ENCODE measurements around the gene SRRM3.

SRRM3 gene

GRCh38 chr7:76302347-76303201 is 100.9 kb downstream of the SRRM3 start, which contains the start of gene HSPB1:
TSS of gene HSPB1 (plus strand) at chr7:76302673. CDS start at chr7:76302713, 40 bp downstream.
- Histone ChIP-seq H3K4me2 (ENCODE audit: low read length, poor library complexity, severe bottlenecking) (peak within 1 kb of the TSS; percentile 82), H2BK5ac (ENCODE audit: low read depth, low read length, poor library complexity, severe bottlenecking) (peak within 1 kb of the TSS; percentile 35), H3K23ac (ENCODE audit: low read length in 2 of 2) (peak within 1 kb of the TSS in 1 of 2 experiments; percentile 79), H2BK15ac (ENCODE audit: low read depth, poor library complexity, severe bottlenecking) (peak within 1 kb of the TSS; percentile 86), H3K9me3 (ENCODE audit: control insufficient read depth, low read length) (no peaks in the 10 kb centered on the region), H3K4me3 (ENCODE audit: insufficient read depth in 1 of 2, low read depth in 1 of 2, low read length in 2 of 2) (peak within 1 kb of the TSS; percentile 80 to 89), H3K79me1 (replicated peaks; ENCODE audit: low read length, poor library complexity, severe bottlenecking) (no peaks in the 10 kb centered on the region), H3K4ac (ENCODE audit: low read depth in 1 of 2, low read length in 2 of 2) (peak within 1 kb of the TSS; percentile 85 to 94), H3K27ac (ENCODE audit: low read length, poor library complexity, severe bottlenecking) (peak within 1 kb of the TSS; percentile 73), H3K9ac (ENCODE audit: low read length) (peak within 1 kb of the TSS; percentile 95), H3K36me3 (ENCODE audit: control insufficient read depth in 1 of 2, insufficient read depth in 2 of 2, low read depth in 1 of 2, low read length in 2 of 2) (peaks cover 10 to 11% of the 10 kb centered on the region in 2 experiments), H3K4me1 (ENCODE audit: control insufficient read depth, insufficient read depth, low read depth, low read length) (peaks cover 31% of the 10 kb centered on the region), H2AFZ (ENCODE audit: low read depth, low read length) (peak within 1 kb of the TSS; percentile 94), H2BK120ac (ENCODE audit: low read depth, low read length) (peak within 1 kb of the TSS; percentile 92), H3K27me3 (ENCODE audit: control insufficient read depth in 1 of 2, insufficient read depth in 1 of 2, low read length in 2 of 2) (no peaks in the 10 kb centered on the region), H4K8ac (ENCODE audit: low read length) (peak within 1 kb of the TSS; percentile 16), H2AK5ac (ENCODE audit: low read length, severe bottlenecking) (peak within 1 kb of the TSS; percentile 41), H2BK12ac (ENCODE audit: low read length in 2 of 2) (peak within 1 kb of the TSS; percentile 32 to 100), H3K18ac (ENCODE audit: low read depth in 1 of 2, low read length in 2 of 2) (peak within 1 kb of the TSS; percentile 85 to 90), H4K91ac (ENCODE audit: low read length) (peak within 1 kb of the TSS; percentile 83), H3K14ac (ENCODE audit: low read length in 2 of 2) (peak within 1 kb of the TSS; percentile 83 to 87)
- peak; percentile 96 for DNase-seq
- under 1% methylated on average over 48 of the region's 75 CpGs for WGBS

- Histone ChIP-seq H2AK5ac (ENCODE audit: low read length, severe bottlenecking) (peak overlapping the region; percentile 41), H3K23ac (ENCODE audit: low read length in 2 of 2) (no peak overlapping the region), H3K9ac (ENCODE audit: low read length) (peak overlapping the region; percentile 95), H2BK12ac (ENCODE audit: low read length in 2 of 2) (peak overlapping the region; percentile 2 to 74), H3K4ac (ENCODE audit: low read depth in 1 of 2, low read length in 2 of 2) (peak overlapping the region; percentile 87 to 94), H2BK15ac (ENCODE audit: low read depth, poor library complexity, severe bottlenecking) (peak overlapping the region; percentile 86), H3K4me3 (ENCODE audit: insufficient read depth in 1 of 2, low read depth in 1 of 2, low read length in 2 of 2) (peak overlapping the region; percentile 80 to 89), H4K91ac (ENCODE audit: low read length) (peak overlapping the region; percentile 83), H2BK120ac (ENCODE audit: low read depth, low read length) (peak overlapping the region; percentile 92), H3K79me1 (replicated peaks; ENCODE audit: low read length, poor library complexity, severe bottlenecking) (no peaks in the 10 kb centered on the region), H3K4me2 (ENCODE audit: low read length, poor library complexity, severe bottlenecking) (peak overlapping the region; percentile 82), H3K4me1 (ENCODE audit: control insufficient read depth, insufficient read depth, low read depth, low read length) (peaks cover 29% of the 10 kb centered on the region), H3K14ac (ENCODE audit: low read length in 2 of 2) (peak overlapping the region; percentile 81 to 87), H2AFZ (ENCODE audit: low read depth, low read length) (no peak overlapping the region), H3K18ac (ENCODE audit: low read depth in 1 of 2, low read length in 2 of 2) (peak overlapping the region; percentile 85 to 86), H4K8ac (ENCODE audit: low read length) (peak overlapping the region; percentile 12), H3K27me3 (ENCODE audit: control insufficient read depth in 1 of 2, insufficient read depth in 1 of 2, low read length in 2 of 2) (no peaks in the 10 kb centered on the region), H2BK5ac (ENCODE audit: low read depth, low read length, poor library complexity, severe bottlenecking) (peak overlapping the region; percentile 35), H3K36me3 (ENCODE audit: control insufficient read depth in 1 of 2, insufficient read depth in 2 of 2, low read depth in 1 of 2, low read length in 2 of 2) (peaks cover 10 to 11% of the 10 kb centered on the region in 2 experiments), H3K27ac (ENCODE audit: low read length, poor library complexity, severe bottlenecking) (peak overlapping the region; percentile 38), H3K9me3 (ENCODE audit: control insufficient read depth, low read length) (no peaks in the 10 kb centered on the region)
- 4% methylated on average over 41 of the region's 56 CpGs for WGBS
- DNase-seq = peak; percentile 91
Observed at GRCh38 chr7:76303202-76304147, 101.8 kb downstream of the SRRM3 start.

- Histone ChIP-seq H2BK15ac (ENCODE audit: low read depth, poor library complexity, severe bottlenecking) (no peak overlapping the region), H3K36me3 (ENCODE audit: control insufficient read depth in 1 of 2, insufficient read depth in 2 of 2, low read depth in 1 of 2, low read length in 2 of 2) (peaks cover 10 to 11% of the 10 kb centered on the region in 2 experiments), H3K23ac (ENCODE audit: low read length in 2 of 2) (no peak overlapping the region), H3K9ac (ENCODE audit: low read length) (peak overlapping the region; percentile 95), H3K4me2 (ENCODE audit: low read length, poor library complexity, severe bottlenecking) (no peak overlapping the region), H3K4ac (ENCODE audit: low read depth in 1 of 2, low read length in 2 of 2) (no peak overlapping the region), H3K79me1 (replicated peaks; ENCODE audit: low read length, poor library complexity, severe bottlenecking) (no peaks in the 10 kb centered on the region), H2BK120ac (ENCODE audit: low read depth, low read length) (no peak overlapping the region), H3K27me3 (ENCODE audit: control insufficient read depth in 1 of 2, insufficient read depth in 1 of 2, low read length in 2 of 2) (no peaks in the 10 kb centered on the region), H3K4me1 (ENCODE audit: control insufficient read depth, insufficient read depth, low read depth, low read length) (peaks cover 29% of the 10 kb centered on the region), H4K91ac (ENCODE audit: low read length) (no peak overlapping the region), H3K27ac (ENCODE audit: low read length, poor library complexity, severe bottlenecking) (no peak overlapping the region), H3K4me3 (ENCODE audit: insufficient read depth in 1 of 2, low read depth in 1 of 2, low read length in 2 of 2) (no peak overlapping the region), H3K18ac (ENCODE audit: low read depth in 1 of 2, low read length in 2 of 2) (no peak overlapping the region), H3K14ac (ENCODE audit: low read length in 2 of 2) (no peak overlapping the region), H2BK12ac (ENCODE audit: low read length in 2 of 2) (no peak overlapping the region), H3K9me3 (ENCODE audit: control insufficient read depth, low read length) (no peaks in the 10 kb centered on the region), H2AK5ac (ENCODE audit: low read length, severe bottlenecking) (no peak overlapping the region), H4K8ac (ENCODE audit: low read length) (no peak overlapping the region), H2AFZ (ENCODE audit: low read depth, low read length) (no peak overlapping the region), H2BK5ac (ENCODE audit: low read depth, low read length, poor library complexity, severe bottlenecking) (no peak overlapping the region)
- WGBS = over 99% methylated on average over 10 of the region's 10 CpGs
- DNase-seq = no peak
Observed at GRCh38 chr7:76304888-76305375, 103.2 kb downstream of the SRRM3 start.

Data from mesenchymal stem cell (in vitro differentiated cells and primary cell).